Gastrocnemius medialis (tissue), 4 donors: Measurements from ENCODE around the gene IRX3.

ENCODE experiments used
- CTCF ChIP-seq, 5 experiments: fragments of 450-650 bp in 3 of 5; fragments of 200-600 bp in 2 of 5; sonication (generic) in 2 of 5; IDR thresholded peaks in 4 of 5; conservative IDR thresholded peaks in 1 of 5; 1 replicate in 4 of 5; 2 replicates in 1 of 5; pipeline ENCODE4 v1.5.1; 2016 to 2019; ENCODE audit warnings: antibody characterized with exemption in 5 of 5, mild to moderate bottlenecking in 3 of 5, moderate library complexity in 3 of 5
- POLR2A ChIP-seq, 2 donors: fragments of 450-650 bp; IDR thresholded peaks; one replicate each; pipeline ENCODE4 v1.6.1; 2017; ENCODE audit warnings: antibody characterized with exemption in 2 of 2, mild to moderate bottlenecking in 2 of 2, moderate library complexity in 2 of 2

- TF ChIP-seq CTCF (IDR thresholded peaks at IDR 0.05 in 4 of 5, conservative IDR thresholded peaks at IDR 0.05 in 1 of 5) (no peak), POLR2A (IDR thresholded peaks at IDR 0.05) (no peak)
These were observed 30.6 kb upstream of the IRX3 start for GRCh38 chr16:54317101-54317611.
